BLaER1 (cell line): ENCODE data around the gene SPACA5B.
"Not testable (repeated sequence)": the region's sequence is repeated elsewhere in the genome, so short reads cannot be mapped to it uniquely, and the experiment has no call there.

Experiments used
- H3K27ac ChIP-seq: shearing (Covaris generic); formaldehyde crosslinking; 2 replicates; pipeline ENCODE4 v1.8.1; 2022
- H3K27me3 ChIP-seq: shearing (Covaris generic); formaldehyde crosslinking; 2 replicates; pipeline ENCODE4 v1.8.1; 2022
- H3K36me3 ChIP-seq: shearing (Covaris generic); formaldehyde crosslinking; 2 replicates; pipeline ENCODE4 v1.8.1; 2022
- H3K4me1 ChIP-seq: shearing (Covaris generic); formaldehyde crosslinking; 2 replicates; pipeline ENCODE4 v1.8.1; 2022
- H3K4me2 ChIP-seq: shearing (Covaris generic); formaldehyde crosslinking; 2 replicates; pipeline ENCODE4 v1.8.1; 2022
- H3K4me3 ChIP-seq: shearing (Covaris generic); formaldehyde crosslinking; 2 replicates; pipeline ENCODE4 v1.8.1; 2022
- H3K9ac ChIP-seq: shearing (Covaris generic); formaldehyde crosslinking; 2 replicates; pipeline ENCODE4 v1.8.1; 2022
- H3K9me3 ChIP-seq: shearing (Covaris generic); formaldehyde crosslinking; 2 replicates; pipeline ENCODE4 v1.8.1; 2022
- H4K20me1 ChIP-seq: shearing (Covaris generic); formaldehyde crosslinking; 2 replicates; pipeline ENCODE4 v1.8.1; 2022
- Cebpa-rat ChIP-seq: shearing (Covaris generic); IDR thresholded peaks from 2 replicates; pipeline ENCODE4 v1.8.1; 2022

SPACA5B gene

GRCh38 chrX:48153769-48154168, 23.3 kb downstream of the SPACA5B start:
- TF ChIP-seq Cebpa-rat, result no peak
- Histone ChIP-seq H3K27ac (no peak overlapping the region), H3K4me2 (no peak overlapping the region), H3K9me3 (no peaks in the 10 kb centered on the region), H3K9ac (no peak overlapping the region), H3K4me1 (no peaks in the 10 kb centered on the region), H3K36me3 (no peaks in the 10 kb centered on the region), H4K20me1 (no peaks in the 10 kb centered on the region), H3K4me3 (no peak overlapping the region), H3K27me3 (peaks cover 43% of the 10 kb centered on the region)

GRCh38 chrX:48154796-48155195, 24.4 kb downstream of the SPACA5B start:
- Histone ChIP-seq H3K4me1 (no peaks in the 10 kb centered on the region), H3K4me3 (no peak overlapping the region), H3K27ac (no peak overlapping the region), H3K27me3 (peaks cover 49% of the 10 kb centered on the region), H3K9ac (no peak overlapping the region), H4K20me1 (no peaks in the 10 kb centered on the region), H3K9me3 (no peaks in the 10 kb centered on the region), H3K4me2 (no peak overlapping the region), H3K36me3 (no peaks in the 10 kb centered on the region)
- TF ChIP-seq Cebpa-rat, result no peak

- Histone ChIP-seq H3K4me2 (no peak overlapping the region), H3K27ac (no peak overlapping the region), H3K9me3 (no peaks in the 10 kb centered on the region), H3K4me3 (no peak overlapping the region), H3K27me3 (peaks cover 57% of the 10 kb centered on the region), H3K36me3 (no peaks in the 10 kb centered on the region), H4K20me1 (no peaks in the 10 kb centered on the region), H3K9ac (no peak overlapping the region), H3K4me1 (no peaks in the 10 kb centered on the region)
- no peak for TF ChIP-seq Cebpa-rat
These were observed 25.6 kb downstream of the SPACA5B start for GRCh38 chrX:48156014-48156413.

- Histone ChIP-seq H3K36me3 (no peaks in the 10 kb centered on the region), H3K4me1 (no peaks in the 10 kb centered on the region), H3K4me3 (no peak overlapping the region), H4K20me1 (no peaks in the 10 kb centered on the region), H3K9ac (no peak overlapping the region), H3K27me3 (peaks cover 72% of the 10 kb centered on the region), H3K9me3 (no peaks in the 10 kb centered on the region), H3K27ac (no peak overlapping the region), H3K4me2 (no peak overlapping the region)
- no peak for TF ChIP-seq Cebpa-rat
These were observed 34.8 kb downstream of the SPACA5B start for GRCh38 chrX:48165241-48165640.

- H3K4me3 ChIP-seq, H3K36me3 ChIP-seq, H3K9me3 ChIP-seq, H3K9ac ChIP-seq, H3K27ac ChIP-seq, H3K4me1 ChIP-seq, H3K4me2 ChIP-seq, H4K20me1 ChIP-seq: not testable (repeated sequence)
- peaks cover 72% of the 10 kb centered on the region for H3K27me3 ChIP-seq
These were observed 35.9 kb downstream of the SPACA5B start for GRCh38 chrX:48166322-48166721.

- H4K20me1 ChIP-seq, result no peaks in the 10 kb centered on the region
- H3K27me3 ChIP-seq, result peaks cover 81% of the 10 kb centered on the region
- no peaks in the 10 kb centered on the region for H3K36me3 ChIP-seq
- H3K9me3 ChIP-seq, result no peaks in the 10 kb centered on the region
- no peak overlapping the region for H3K4me3 ChIP-seq
- H3K27ac ChIP-seq, result no peak overlapping the region
- no peak overlapping the region for H3K4me2 ChIP-seq
- no peaks in the 10 kb centered on the region for H3K4me1 ChIP-seq
- H3K9ac ChIP-seq, result no peak overlapping the region
- TF ChIP-seq Cebpa-rat, result no peak
These were observed 49.3 kb downstream of the SPACA5B start for GRCh38 chrX:48179691-48180090.

GRCh38 chrX:48180811-48181210, 50.4 kb downstream of the SPACA5B start:
- no peaks in the 10 kb centered on the region for H3K9me3 ChIP-seq

GRCh38 chrX:48181882-48182281, 51.5 kb downstream of the SPACA5B start:
- H3K27ac ChIP-seq, H3K9me3 ChIP-seq, H3K4me1 ChIP-seq: not testable (repeated sequence)

More at GRCh38 chrX:48180811-48181210, 50.4 kb downstream of the SPACA5B start:
- Histone ChIP-seq H3K36me3 (no peaks in the 10 kb centered on the region), H3K27ac (no peak overlapping the region), H3K4me3 (no peak overlapping the region), H3K4me2 (no peak overlapping the region), H3K27me3 (peaks cover 81% of the 10 kb centered on the region), H4K20me1 (no peaks in the 10 kb centered on the region), H3K9ac (no peak overlapping the region), H3K4me1 (no peaks in the 10 kb centered on the region)
- no peak for TF ChIP-seq Cebpa-rat

More at GRCh38 chrX:48181882-48182281, 51.5 kb downstream of the SPACA5B start:
- not testable (repeated sequence) for H3K4me2 ChIP-seq, H3K4me3 ChIP-seq, H3K9ac ChIP-seq, H3K36me3 ChIP-seq, H4K20me1 ChIP-seq
- H3K27me3 ChIP-seq, result peaks cover 82% of the 10 kb centered on the region
